ENCODE measurements around the gene NOTCH3. TPM values are rescaled to one million over a fixed set of nuclear protein-coding genes. Genes with fewer than 3 reads are reported as not detected.
A peak's percentile ranks its signal among the peaks of the same experiment; 100 is the strongest.

The NOTCH3 gene
- polyA plus RNA-seq, 4 donors: 0.45 to 15.6 (median 6.6) TPM

GRCh38 chr19:15195371-15196334, 5.1 kb downstream of the NOTCH3 start:
- peaks cover 0 to 4% (median 0%) of the 10 kb centered on the region in 3 donors for H3K4me1 ChIP-seq (ENCODE audit: control insufficient read depth in 3 of 3, insufficient read depth in 2 of 3, low read depth in 1 of 3, low read length in 2 of 3)
- H3K9me3 ChIP-seq (ENCODE audit: control insufficient read depth in 2 of 2, insufficient read depth in 1 of 2, low read depth in 1 of 2, low read length in 1 of 2): no peaks in the 10 kb centered on the region
- WGBS, 3 donors: 2 to 6% (median 3%) methylated on average over 56 to 91 of the region's 91 CpGs
- H3K36me3 ChIP-seq (ENCODE audit: control insufficient read depth in 3 of 3, insufficient read depth in 2 of 3, low read depth in 1 of 3, low read length in 3 of 3): peaks cover 0 to 26% (median 0%) of the 10 kb centered on the region in 3 donors
- FAIRE-seq (no peak), DNase-seq (peak; percentile 86 to 94)
- H3K27ac ChIP-seq (ENCODE audit: low read depth in 1 of 3, low read length in 2 of 3): peak overlapping the region in 1 of 3 donors; percentile 78
- peaks cover 0 to 8% (median 0%) of the 10 kb centered on the region in 3 donors for H3K27me3 ChIP-seq (ENCODE audit: control insufficient read depth in 3 of 3, insufficient read depth in 3 of 3, low read length in 3 of 3)
- H3K4me3 ChIP-seq (ENCODE audit: low read depth in 1 of 3, low read length in 3 of 3): peak overlapping the region in 2 of 3 donors; percentile 28 to 55

- no peak for FAIRE-seq
These were observed 5.9 kb downstream of the NOTCH3 start for GRCh38 chr19:15194938-15195337.

DNA sequence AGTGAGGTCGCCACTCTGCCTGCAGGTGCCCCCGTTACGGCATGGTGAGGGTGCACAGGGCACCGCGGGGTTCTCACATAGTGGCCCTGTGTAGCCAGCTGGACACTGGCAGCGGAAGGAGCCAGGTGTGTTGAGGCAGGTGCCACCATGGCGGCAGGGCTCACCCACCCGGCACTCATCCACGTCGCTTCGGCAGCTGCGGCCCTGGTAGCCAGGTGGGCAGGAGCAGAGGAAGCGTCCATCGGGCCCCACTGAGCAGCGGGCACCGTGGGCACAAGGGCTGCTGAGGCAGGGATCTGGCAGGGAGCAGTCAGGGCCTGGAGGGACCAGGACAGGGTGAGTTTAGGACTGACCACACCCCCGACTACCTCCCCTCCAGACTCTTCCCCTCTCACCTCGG, 8.8 kb downstream of the NOTCH3 start:
- WGBS, 3 donors: 92 to 96% (median 92%) methylated on average over 17 to 18 of the region's 18 CpGs
- peaks cover 0 to 39% (median 0%) of the 10 kb centered on the region in 3 donors for H3K36me3 ChIP-seq (ENCODE audit: control insufficient read depth in 3 of 3, insufficient read depth in 2 of 3, low read depth in 1 of 3, low read length in 3 of 3)
- no peaks in the 10 kb centered on the region for H3K9me3 ChIP-seq (ENCODE audit: control insufficient read depth in 2 of 2, insufficient read depth in 1 of 2, low read depth in 1 of 2, low read length in 1 of 2)
- H3K4me3 ChIP-seq (ENCODE audit: low read depth in 1 of 3, low read length in 3 of 3): no peak overlapping the region
- no peak overlapping the region for H3K27ac ChIP-seq (ENCODE audit: low read depth in 1 of 3, low read length in 2 of 3)
- DNase-seq (no peak), FAIRE-seq (no peak)
- H3K27me3 ChIP-seq (ENCODE audit: control insufficient read depth in 3 of 3, insufficient read depth in 3 of 3, low read length in 3 of 3): no peaks in the 10 kb centered on the region
- no peaks in the 10 kb centered on the region for H3K4me1 ChIP-seq (ENCODE audit: control insufficient read depth in 3 of 3, insufficient read depth in 2 of 3, low read depth in 1 of 3, low read length in 2 of 3)

More at GRCh38 chr19:15194938-15195337, 5.9 kb downstream of the NOTCH3 start:
- 56 to 63% (median 61%) methylated on average over 6 of the region's 6 CpGs for WGBS, 3 donors
- Histone ChIP-seq H3K27ac (ENCODE audit: low read depth in 1 of 3, low read length in 2 of 3) (no peak overlapping the region), H3K4me3 (ENCODE audit: low read depth in 1 of 3, low read length in 3 of 3) (peak overlapping the region in 1 of 3 donors; percentile 28), H3K27me3 (ENCODE audit: control insufficient read depth in 3 of 3, insufficient read depth in 3 of 3, low read length in 3 of 3) (peaks cover 0 to 8% (median 0%) of the 10 kb centered on the region in 3 donors), H3K4me1 (ENCODE audit: control insufficient read depth in 3 of 3, insufficient read depth in 2 of 3, low read depth in 1 of 3, low read length in 2 of 3) (no peaks in the 10 kb centered on the region), H3K9me3 (ENCODE audit: control insufficient read depth in 2 of 2, insufficient read depth in 1 of 2, low read depth in 1 of 2, low read length in 1 of 2) (no peaks in the 10 kb centered on the region), H3K36me3 (ENCODE audit: control insufficient read depth in 3 of 3, insufficient read depth in 2 of 3, low read depth in 1 of 3, low read length in 3 of 3) (peaks cover 0 to 30% (median 0%) of the 10 kb centered on the region in 3 donors)
- no peak for DNase-seq

DNA sequence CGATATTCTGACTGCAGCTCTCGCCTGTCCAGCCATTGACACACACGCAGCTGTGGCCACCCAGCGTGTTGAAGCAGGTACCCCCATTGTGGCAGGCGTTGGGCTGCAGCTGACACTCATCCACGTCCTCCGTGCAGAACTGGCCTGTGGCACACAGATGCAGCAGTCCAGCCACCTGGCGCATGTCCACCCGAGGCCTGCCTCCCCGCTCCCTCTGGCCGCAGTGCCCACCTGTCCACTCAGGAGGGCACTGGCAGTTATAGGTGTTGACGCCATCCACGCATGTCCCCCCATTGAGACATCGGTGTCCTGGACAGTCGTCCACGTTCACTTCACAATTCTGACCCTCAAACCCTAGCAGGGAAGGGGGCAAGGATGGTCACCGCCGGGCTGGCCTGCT, 9.3 kb downstream of the NOTCH3 start:
- Histone ChIP-seq H3K4me1 (ENCODE audit: control insufficient read depth in 3 of 3, insufficient read depth in 2 of 3, low read depth in 1 of 3, low read length in 2 of 3) (no peaks in the 10 kb centered on the region), H3K27me3 (ENCODE audit: control insufficient read depth in 3 of 3, insufficient read depth in 3 of 3, low read length in 3 of 3) (no peaks in the 10 kb centered on the region), H3K27ac (ENCODE audit: low read depth in 1 of 3, low read length in 2 of 3) (no peak overlapping the region), H3K4me3 (ENCODE audit: low read depth in 1 of 3, low read length in 3 of 3) (no peak overlapping the region), H3K36me3 (ENCODE audit: control insufficient read depth in 3 of 3, insufficient read depth in 2 of 3, low read depth in 1 of 3, low read length in 3 of 3) (peaks cover 0 to 43% (median 0%) of the 10 kb centered on the region in 3 donors), H3K9me3 (ENCODE audit: control insufficient read depth in 2 of 2, insufficient read depth in 1 of 2, low read depth in 1 of 2, low read length in 1 of 2) (no peaks in the 10 kb centered on the region)
- FAIRE-seq (no peak), DNase-seq (no peak)
- WGBS, 3 donors: 92 to 93% (median 92%) methylated on average over 14 to 18 of the region's 18 CpGs

- Histone ChIP-seq H3K36me3 (ENCODE audit: control insufficient read depth in 3 of 3, insufficient read depth in 2 of 3, low read depth in 1 of 3, low read length in 3 of 3) (peaks cover 0 to 50% (median 0%) of the 10 kb centered on the region in 3 donors), H3K9me3 (ENCODE audit: control insufficient read depth in 2 of 2, insufficient read depth in 1 of 2, low read depth in 1 of 2, low read length in 1 of 2) (no peaks in the 10 kb centered on the region), H3K4me3 (ENCODE audit: low read depth in 1 of 3, low read length in 3 of 3) (no peak overlapping the region), H3K4me1 (ENCODE audit: control insufficient read depth in 3 of 3, insufficient read depth in 2 of 3, low read depth in 1 of 3, low read length in 2 of 3) (no peaks in the 10 kb centered on the region), H3K27ac (ENCODE audit: low read depth in 1 of 3, low read length in 2 of 3) (no peak overlapping the region), H3K27me3 (ENCODE audit: control insufficient read depth in 3 of 3, insufficient read depth in 3 of 3, low read length in 3 of 3) (no peaks in the 10 kb centered on the region)
- FAIRE-seq (no peak), DNase-seq (no peak)
- WGBS, 3 donors: 85 to 90% (median 89%) methylated on average over 24 of the region's 24 CpGs
These were observed 11.9 kb downstream of the NOTCH3 start for GRCh38 chr19:15188851-15189250.

DNA sequence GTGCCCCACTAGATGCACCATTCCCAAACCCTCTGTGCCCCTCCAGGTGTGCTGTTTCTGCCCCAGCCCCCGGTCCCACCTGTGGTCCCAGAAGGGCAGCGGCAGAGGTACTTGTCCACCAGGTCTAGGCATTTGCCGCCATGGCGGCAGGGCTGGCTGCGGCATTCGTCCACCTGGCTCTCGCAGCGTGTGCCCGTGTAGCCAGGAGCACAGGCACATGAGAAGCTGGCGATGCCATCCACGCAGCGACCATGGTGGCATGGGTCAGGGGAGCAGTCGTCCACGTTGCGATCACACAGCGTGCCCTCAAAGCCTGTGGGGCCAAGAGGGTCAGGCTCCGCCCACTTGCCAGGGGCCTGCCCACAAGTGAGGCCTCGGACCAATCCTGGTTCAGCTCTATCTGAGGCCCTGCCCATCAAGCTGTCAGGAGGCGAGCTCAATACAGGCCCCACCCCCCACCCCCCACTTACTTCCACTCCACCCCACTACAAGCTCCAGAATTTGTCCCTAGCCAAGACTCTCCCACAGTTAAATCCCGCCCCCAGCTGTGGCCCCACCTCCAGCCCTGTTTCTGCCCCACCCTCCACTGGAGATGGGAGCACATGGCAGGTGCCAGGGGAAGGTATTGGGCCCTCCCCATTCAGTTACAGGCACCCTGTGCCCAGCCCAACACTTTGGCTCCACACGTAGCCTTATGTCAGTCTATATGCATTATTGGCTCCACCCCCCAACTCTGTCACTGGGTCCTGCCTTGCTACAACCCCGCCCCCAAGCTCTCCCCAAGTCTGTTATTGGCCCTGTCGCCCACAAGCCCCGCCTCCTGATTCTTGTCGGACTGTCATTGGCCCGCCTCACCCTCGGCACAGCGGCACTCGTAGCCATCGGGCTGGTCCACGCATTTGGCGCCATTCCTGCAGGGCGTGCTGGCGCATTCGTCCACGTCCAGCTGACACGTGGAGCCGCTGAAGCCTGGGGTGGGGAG, 13.5 kb downstream of the NOTCH3 start:
- no peak for DNase-seq
- no peak overlapping the region for H3K27ac ChIP-seq (ENCODE audit: low read depth in 1 of 3, low read length in 2 of 3)
- no peaks in the 10 kb centered on the region for H3K4me1 ChIP-seq (ENCODE audit: control insufficient read depth in 3 of 3, insufficient read depth in 2 of 3, low read depth in 1 of 3, low read length in 2 of 3)
- peaks cover 0 to 48% (median 0%) of the 10 kb centered on the region in 3 donors for H3K36me3 ChIP-seq (ENCODE audit: control insufficient read depth in 3 of 3, insufficient read depth in 2 of 3, low read depth in 1 of 3, low read length in 3 of 3)
- 93 to 94% (median 93%) methylated on average over 38 of the region's 38 CpGs for WGBS, 3 donors
- no peak for FAIRE-seq
- no peaks in the 10 kb centered on the region for H3K27me3 ChIP-seq (ENCODE audit: control insufficient read depth in 3 of 3, insufficient read depth in 3 of 3, low read length in 3 of 3)
- H3K4me3 ChIP-seq (ENCODE audit: low read depth in 1 of 3, low read length in 3 of 3): no peak overlapping the region
- H3K9me3 ChIP-seq (ENCODE audit: control insufficient read depth in 2 of 2, insufficient read depth in 1 of 2, low read depth in 1 of 2, low read length in 1 of 2): no peaks in the 10 kb centered on the region

GRCh38 chr19:15185188-15185587, 15.6 kb downstream of the NOTCH3 start:
- H3K4me1 ChIP-seq (ENCODE audit: control insufficient read depth in 3 of 3, insufficient read depth in 2 of 3, low read depth in 1 of 3, low read length in 2 of 3): peaks cover 0 to 8% (median 0%) of the 10 kb centered on the region in 3 donors
- peaks cover 0 to 43% (median 0%) of the 10 kb centered on the region in 3 donors for H3K36me3 ChIP-seq (ENCODE audit: control insufficient read depth in 3 of 3, insufficient read depth in 2 of 3, low read depth in 1 of 3, low read length in 3 of 3)
- H3K27ac ChIP-seq (ENCODE audit: low read depth in 1 of 3, low read length in 2 of 3): no peak overlapping the region
- H3K9me3 ChIP-seq (ENCODE audit: control insufficient read depth in 2 of 2, insufficient read depth in 1 of 2, low read depth in 1 of 2, low read length in 1 of 2): no peaks in the 10 kb centered on the region
- no peaks in the 10 kb centered on the region for H3K27me3 ChIP-seq (ENCODE audit: control insufficient read depth in 3 of 3, insufficient read depth in 3 of 3, low read length in 3 of 3)
- DNase-seq: no peak
- FAIRE-seq: no peak
- WGBS, 3 donors: 88 to 90% (median 89%) methylated on average over 12 of the region's 12 CpGs
- H3K4me3 ChIP-seq (ENCODE audit: low read depth in 1 of 3, low read length in 3 of 3): no peak overlapping the region

DNA sequence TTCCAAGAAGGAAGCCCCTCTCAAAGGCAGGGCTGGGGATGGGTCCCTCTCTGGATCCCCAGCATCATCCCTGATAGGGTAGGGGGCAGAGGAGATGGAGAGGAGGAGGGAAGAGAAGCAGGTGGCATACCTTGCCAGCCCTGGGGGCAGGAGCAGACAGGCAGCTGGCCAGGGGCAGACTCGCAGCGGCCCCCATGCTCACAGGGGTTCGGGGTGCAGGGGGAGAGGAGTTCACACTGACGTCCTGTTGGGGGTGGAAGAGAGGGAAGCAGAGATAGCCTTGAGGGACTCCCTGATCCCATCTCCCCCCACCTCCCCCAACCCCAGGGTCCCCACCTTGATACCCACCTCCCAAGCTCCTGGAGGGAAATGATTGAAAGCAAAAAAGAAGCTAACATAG, 16.0 kb downstream of the NOTCH3 start:
- DNase-seq: no peak
- 87 to 90% (median 87%) methylated on average over 4 of the region's 4 CpGs for WGBS, 3 donors
- Histone ChIP-seq H3K4me3 (ENCODE audit: low read depth in 1 of 3, low read length in 3 of 3) (no peak overlapping the region), H3K36me3 (ENCODE audit: control insufficient read depth in 3 of 3, insufficient read depth in 2 of 3, low read depth in 1 of 3, low read length in 3 of 3) (peaks cover 0 to 46% (median 0%) of the 10 kb centered on the region in 3 donors), H3K27me3 (ENCODE audit: control insufficient read depth in 3 of 3, insufficient read depth in 3 of 3, low read length in 3 of 3) (no peaks in the 10 kb centered on the region), H3K4me1 (ENCODE audit: control insufficient read depth in 3 of 3, insufficient read depth in 2 of 3, low read depth in 1 of 3, low read length in 2 of 3) (peaks cover 0 to 8% (median 0%) of the 10 kb centered on the region in 3 donors), H3K9me3 (ENCODE audit: control insufficient read depth in 2 of 2, insufficient read depth in 1 of 2, low read depth in 1 of 2, low read length in 1 of 2) (no peaks in the 10 kb centered on the region), H3K27ac (ENCODE audit: low read depth in 1 of 3, low read length in 2 of 3) (no peak overlapping the region)
- no peak for FAIRE-seq

Measured in small intestine (tissue), 7 donors.